Ishikawa (cell line): ENCODE results near the gene LST1.

Experiments
- CEBPB ChIP-seq: IDR thresholded peaks from 2 replicates; pipeline ENCODE4 v1.6.1; 2012
- CREB1 ChIP-seq: IDR thresholded peaks from 2 replicates; pipeline ENCODE4 v1.6.1; 2012; ENCODE audit warnings: low read depth
- EGR1 ChIP-seq: IDR thresholded peaks from 2 replicates; pipeline ENCODE4 v1.6.1; 2012
- EP300 ChIP-seq: IDR thresholded peaks from 2 replicates; pipeline ENCODE4 v1.6.1; 2012; ENCODE audit warnings: borderline replicate concordance
- FOXM1 ChIP-seq: IDR thresholded peaks from 2 replicates; pipeline ENCODE4 v1.6.1; 2012; ENCODE audit warnings: low read depth, borderline replicate concordance
- MAX ChIP-seq: IDR thresholded peaks from 2 replicates; pipeline ENCODE4 v1.6.1; 2012
- NFIC ChIP-seq: IDR thresholded peaks from 2 replicates; pipeline ENCODE4 v1.6.1; 2012
- RAD21 ChIP-seq: IDR thresholded peaks from 2 replicates; pipeline ENCODE4 v1.6.1; 2012; ENCODE audit warnings: low read depth
- REST ChIP-seq: IDR thresholded peaks from 2 replicates; pipeline ENCODE4 v1.6.1; 2012; ENCODE audit warnings: low read depth, mild to moderate bottlenecking
- TAF1 ChIP-seq: IDR thresholded peaks from 2 replicates; pipeline ENCODE4 v1.6.1; 2012; ENCODE audit warnings: low read depth, mild to moderate bottlenecking
- TCF12 ChIP-seq: IDR thresholded peaks from 2 replicates; pipeline ENCODE4 v1.6.1; 2012; ENCODE audit warnings: low read depth
- TEAD4 ChIP-seq: IDR thresholded peaks from 2 replicates; pipeline ENCODE4 v1.6.1; 2012
- USF1 ChIP-seq: IDR thresholded peaks from 2 replicates; pipeline ENCODE4 v1.6.1; 2012
- YY1 ChIP-seq: IDR thresholded peaks from 2 replicates; pipeline ENCODE4 v1.6.1; 2012; ENCODE audit warnings: low read depth
- ZBTB7A ChIP-seq: IDR thresholded peaks from 2 replicates; pipeline ENCODE4 v1.6.1; 2012; ENCODE audit warnings: low read depth

The LST1 gene

GRCh38 chr6:31581434-31582229 lies 4.4 kb upstream of the LST1 start:
- TF ChIP-seq MAX (no peak), RAD21 (no peak), FOXM1 (no peak), TCF12 (no peak), TEAD4 (no peak), CREB1 (no peak), EP300 (no peak), USF1 (no peak), EGR1 (no peak), TAF1 (no peak; the same call in 1 of the 2 replicates), ZBTB7A (no peak), REST (no peak), CEBPB (no peak), NFIC (no peak)

- TF ChIP-seq REST = no peak
- TF ChIP-seq TAF1 = no peak
- no peak for TF ChIP-seq CREB1
- no peak for TF ChIP-seq FOXM1
Measured at GRCh38 chr6:31582230-31582643, 3.8 kb upstream of the LST1 start, which contains the start of gene LTB. TSS of gene LTB (minus strand) at chr6:31582424. CDS start at chr6:31582417, 7 bp downstream.

GRCh38 chr6:31585491-31585890 lies 586 bp upstream of the LST1 start:
- TF ChIP-seq TAF1 = no peak
- TF ChIP-seq EP300 = no peak
- no peak for TF ChIP-seq MAX
- no peak for TF ChIP-seq USF1

GRCh38 chr6:31586599-31587281 lies 663 bp downstream of the LST1 start:
- TF ChIP-seq YY1 = no peak
- no peak for TF ChIP-seq TAF1
- no peak for TF ChIP-seq NFIC

- TF ChIP-seq ZBTB7A = no peak
- no peak for TF ChIP-seq YY1
- no peak for TF ChIP-seq RAD21
- no peak for TF ChIP-seq EGR1
- TF ChIP-seq TEAD4 = no peak
- TF ChIP-seq EP300 = no peak
Measured at GRCh38 chr6:31587791-31588777, 2.0 kb downstream of the LST1 start.
